ENCODE data around the gene SNRPF. TPM values are rescaled to one million over a fixed set of nuclear protein-coding genes. Genes with fewer than 3 reads are reported as not detected.

The SNRPF gene
- total RNA-seq, 2 donors from 2014 or later: 17.9 to 35.4 TPM

DNA sequence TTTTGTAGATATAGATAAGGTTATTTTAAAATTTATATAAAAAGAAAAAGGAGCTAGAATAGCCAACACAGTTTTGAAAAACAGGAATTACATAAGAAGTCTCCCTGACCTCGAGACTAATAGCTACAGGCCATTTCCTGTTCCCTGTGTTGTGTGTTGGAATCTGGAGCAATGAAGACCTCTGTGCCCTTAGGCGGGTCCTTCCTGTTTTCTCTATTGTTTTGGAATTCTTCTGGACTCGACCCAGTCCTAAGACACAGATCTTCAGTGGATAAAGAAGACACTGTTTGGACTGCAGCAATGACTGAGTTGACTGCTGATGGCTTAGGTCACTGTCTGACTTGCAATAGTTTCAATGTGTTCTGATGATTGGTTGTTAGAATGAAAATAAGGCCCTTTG, 26.2 kb downstream of the SNRPF start:
- Histone ChIP-seq H3K27ac (no peak overlapping the region), H3K4me3 (no peak overlapping the region), H3K4me1 (no peaks in the 10 kb centered on the region), H3K27me3 (no peaks in the 10 kb centered on the region), H3K36me3 (no peaks in the 10 kb centered on the region), H3K9ac (ENCODE audit: low read depth in 2 of 2, low read length in 2 of 2) (no peak overlapping the region), H3K9me3 (no peaks in the 10 kb centered on the region)
- TF ChIP-seq, protein P1, sequence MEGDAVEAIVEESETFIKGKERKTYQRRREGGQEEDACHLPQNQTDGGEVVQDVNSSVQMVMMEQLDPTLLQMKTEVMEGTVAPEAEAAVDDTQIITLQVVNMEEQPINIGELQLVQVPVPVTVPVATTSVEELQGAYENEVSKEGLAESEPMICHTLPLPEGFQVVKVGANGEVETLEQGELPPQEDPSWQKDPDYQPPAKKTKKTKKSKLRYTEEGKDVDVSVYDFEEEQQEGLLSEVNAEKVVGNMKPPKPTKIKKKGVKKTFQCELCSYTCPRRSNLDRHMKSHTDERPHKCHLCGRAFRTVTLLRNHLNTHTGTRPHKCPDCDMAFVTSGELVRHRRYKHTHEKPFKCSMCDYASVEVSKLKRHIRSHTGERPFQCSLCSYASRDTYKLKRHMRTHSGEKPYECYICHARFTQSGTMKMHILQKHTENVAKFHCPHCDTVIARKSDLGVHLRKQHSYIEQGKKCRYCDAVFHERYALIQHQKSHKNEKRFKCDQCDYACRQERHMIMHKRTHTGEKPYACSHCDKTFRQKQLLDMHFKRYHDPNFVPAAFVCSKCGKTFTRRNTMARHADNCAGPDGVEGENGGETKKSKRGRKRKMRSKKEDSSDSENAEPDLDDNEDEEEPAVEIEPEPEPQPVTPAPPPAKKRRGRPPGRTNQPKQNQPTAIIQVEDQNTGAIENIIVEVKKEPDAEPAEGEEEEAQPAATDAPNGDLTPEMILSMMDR (IDR thresholded peaks at IDR 0.05): no peak
- no peak for DNase-seq
- intact Hi-C loops (cut with DNase I): no loop called here

DNA sequence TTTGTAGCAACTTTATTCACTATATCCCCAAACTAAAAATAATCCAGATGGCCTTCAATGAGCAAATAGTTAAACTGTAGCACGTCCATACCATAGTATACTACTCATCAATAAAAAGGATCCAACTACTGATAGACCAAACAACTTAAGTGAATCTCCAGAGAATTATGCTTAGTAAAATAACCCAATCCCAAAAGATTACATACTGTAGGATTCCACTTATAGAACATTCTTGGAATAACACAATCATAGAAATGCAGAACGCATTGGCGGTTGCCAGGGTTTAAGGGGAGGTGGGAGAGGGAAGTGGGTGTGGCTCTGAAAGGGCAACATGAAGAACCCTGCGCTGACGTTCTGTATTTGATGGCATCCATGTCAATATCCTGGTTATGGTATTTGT, 28.6 kb downstream of the SNRPF start:
- DNase-seq: no peak
- H3K4me3 ChIP-seq: no peak overlapping the region
- H3K9ac ChIP-seq (ENCODE audit: low read depth in 2 of 2, low read length in 2 of 2): no peak overlapping the region
- no peaks in the 10 kb centered on the region for H3K27me3 ChIP-seq
- no peaks in the 10 kb centered on the region for H3K4me1 ChIP-seq
- intact Hi-C loops (cut with DNase I): no loop called here
- TF ChIP-seq, protein P1 (IDR thresholded peaks at IDR 0.05): no peak
- no peak overlapping the region for H3K27ac ChIP-seq
- H3K9me3 ChIP-seq: no peaks in the 10 kb centered on the region
- no peaks in the 10 kb centered on the region for H3K36me3 ChIP-seq

DNA sequence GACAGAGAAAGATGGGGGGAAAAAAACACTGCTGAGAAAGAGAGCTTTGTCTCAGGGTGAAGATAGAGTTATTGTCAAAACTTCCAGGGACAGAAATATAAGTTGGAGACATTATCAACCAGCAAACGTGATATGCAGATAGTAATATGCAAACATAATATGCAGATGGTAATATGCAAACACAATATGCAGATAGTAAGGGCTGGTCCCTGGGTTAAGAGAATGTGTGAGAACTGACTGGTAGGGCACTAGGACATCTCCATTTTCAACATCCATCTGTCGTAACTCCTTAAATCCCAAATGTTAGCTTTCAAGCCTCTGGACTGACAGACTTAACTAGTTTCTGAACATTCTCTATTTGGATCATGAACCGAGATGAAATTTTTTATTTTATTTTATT, 32.2 kb downstream of the SNRPF start:
- H3K9ac ChIP-seq (ENCODE audit: low read depth in 2 of 2, low read length in 2 of 2): no peak overlapping the region
- no peaks in the 10 kb centered on the region for H3K9me3 ChIP-seq
- H3K4me1 ChIP-seq: no peaks in the 10 kb centered on the region
- no peaks in the 10 kb centered on the region for H3K27me3 ChIP-seq
- no peaks in the 10 kb centered on the region for H3K36me3 ChIP-seq
- H3K27ac ChIP-seq: no peak overlapping the region
- TF ChIP-seq, protein P1 (IDR thresholded peaks at IDR 0.05): no peak
- intact Hi-C loops (cut with DNase I): no loop called here
- no peak for DNase-seq
- no peak overlapping the region for H3K4me3 ChIP-seq

DNA sequence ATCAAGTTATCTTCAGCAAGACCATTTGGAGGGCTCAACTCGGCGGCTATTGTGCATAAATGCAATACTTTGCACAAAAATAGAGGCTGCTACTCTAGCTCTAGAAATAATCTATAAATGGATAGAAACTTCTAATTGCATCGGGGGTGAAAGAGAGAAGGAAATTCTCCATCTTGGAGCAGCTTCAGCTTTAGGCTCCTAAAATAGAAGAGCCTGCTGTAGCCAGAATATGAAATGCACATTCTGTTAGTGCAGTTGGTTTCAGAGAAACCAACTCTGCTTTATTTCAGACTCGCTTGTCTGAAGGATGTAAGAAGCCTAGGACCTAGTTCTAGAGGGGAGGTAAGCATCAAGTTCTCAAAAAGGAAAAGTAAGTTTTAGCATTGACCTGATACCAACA, 38.1 kb downstream of the SNRPF start:
- H3K4me3 ChIP-seq: no peak overlapping the region
- no peaks in the 10 kb centered on the region for H3K27me3 ChIP-seq
- no peak for DNase-seq
- no peak overlapping the region for H3K27ac ChIP-seq
- H3K9me3 ChIP-seq: no peaks in the 10 kb centered on the region
- H3K4me1 ChIP-seq: no peaks in the 10 kb centered on the region
- no peak overlapping the region for H3K9ac ChIP-seq (ENCODE audit: low read depth in 2 of 2, low read length in 2 of 2)
- TF ChIP-seq, protein P1 (IDR thresholded peaks at IDR 0.05): no peak
- no peaks in the 10 kb centered on the region for H3K36me3 ChIP-seq
- intact Hi-C loops (cut with DNase I): no loop called here

DNA sequence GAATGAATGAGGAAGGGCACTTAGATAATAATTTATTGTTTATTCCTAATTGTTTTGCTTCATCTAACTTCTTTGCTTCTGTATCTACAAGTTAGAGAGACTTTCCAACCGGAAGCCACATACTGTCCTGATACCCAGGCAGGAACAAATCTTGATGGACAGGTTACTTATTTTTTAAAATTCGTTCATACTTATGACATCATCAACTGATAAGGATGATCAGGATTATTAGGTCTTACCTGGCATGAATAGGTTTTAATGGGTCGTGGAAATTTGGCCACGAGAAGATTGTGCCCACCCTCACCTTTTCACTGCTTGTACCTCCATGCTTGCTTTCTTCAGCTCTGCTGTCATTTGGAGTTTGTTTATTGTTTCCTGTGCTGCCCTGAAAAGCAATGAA, 39.3 kb downstream of the SNRPF start:
- Histone ChIP-seq H3K27ac (no peak overlapping the region), H3K4me1 (no peaks in the 10 kb centered on the region), H3K9ac (ENCODE audit: low read depth in 2 of 2, low read length in 2 of 2) (no peak overlapping the region), H3K4me3 (no peak overlapping the region), H3K27me3 (no peaks in the 10 kb centered on the region), H3K9me3 (no peaks in the 10 kb centered on the region), H3K36me3 (no peaks in the 10 kb centered on the region)
- no peak for DNase-seq
- intact Hi-C loops (cut with DNase I): no loop called here
- TF ChIP-seq, protein P1 (IDR thresholded peaks at IDR 0.05): no peak

DNA sequence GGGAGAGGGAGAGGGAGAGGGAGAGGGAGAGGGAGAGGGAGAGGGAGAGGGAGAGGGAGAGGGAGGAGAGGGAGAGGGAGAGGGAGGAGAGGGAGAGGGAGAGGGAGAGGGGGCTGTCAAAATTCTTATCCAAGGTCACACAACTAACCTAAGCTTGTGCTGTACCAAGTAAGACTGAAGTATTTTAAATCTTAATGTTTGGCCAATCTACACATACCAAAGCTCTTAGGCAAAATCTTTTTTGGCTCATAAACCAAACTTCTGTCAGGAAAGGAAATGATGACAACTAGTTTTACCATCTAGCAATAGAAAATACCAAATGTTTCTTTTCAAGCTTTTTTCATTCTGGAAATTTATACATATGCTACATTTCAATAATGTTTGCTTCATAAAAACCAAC, 49.8 kb downstream of the SNRPF start:
- DNase-seq: no peak
- H3K27me3 ChIP-seq: no peaks in the 10 kb centered on the region
- no peak overlapping the region for H3K27ac ChIP-seq
- H3K9ac ChIP-seq (ENCODE audit: low read depth in 2 of 2, low read length in 2 of 2): no peak overlapping the region
- intact Hi-C loops (cut with DNase I): no loop called here
- H3K4me3 ChIP-seq: no peak overlapping the region
- TF ChIP-seq, protein P1 (IDR thresholded peaks at IDR 0.05): no peak
- H3K36me3 ChIP-seq: no peaks in the 10 kb centered on the region
- H3K9me3 ChIP-seq: no peaks in the 10 kb centered on the region
- H3K4me1 ChIP-seq: no peaks in the 10 kb centered on the region
